HG02759 (cell line): ENCODE results near the gene IMMP2L.
"Not testable (repeated sequence)": the region's sequence is repeated elsewhere in the genome, so short reads cannot be mapped to it uniquely, and the experiment has no call there.

ENCODE experiments used
- ATAC-seq: cut with Tn5 transposase; IDR thresholded peaks from one replicate; pipeline ENCODE4 v1.9.1; 2021; ENCODE audit warnings: mild to moderate bottlenecking, moderate library complexity; ENCODE audit not compliant: unreplicated experiment

IMMP2L gene

GRCh38 chr7:111473449-111474198 lies 88.7 kb downstream of the IMMP2L start:
- no peak for ATAC-seq

- ATAC-seq = no peak
Observed at GRCh38 chr7:111470998-111471397, 91.3 kb downstream of the IMMP2L start.

GRCh38 chr7:111469894-111470293 lies 92.4 kb downstream of the IMMP2L start:
- not testable (repeated sequence) for ATAC-seq

- not testable (repeated sequence) for ATAC-seq
Observed at GRCh38 chr7:111465774-111466173, 96.5 kb downstream of the IMMP2L start.

- ATAC-seq = no peak
Observed at GRCh38 chr7:111460695-111461094, 101.6 kb downstream of the IMMP2L start.

DNA sequence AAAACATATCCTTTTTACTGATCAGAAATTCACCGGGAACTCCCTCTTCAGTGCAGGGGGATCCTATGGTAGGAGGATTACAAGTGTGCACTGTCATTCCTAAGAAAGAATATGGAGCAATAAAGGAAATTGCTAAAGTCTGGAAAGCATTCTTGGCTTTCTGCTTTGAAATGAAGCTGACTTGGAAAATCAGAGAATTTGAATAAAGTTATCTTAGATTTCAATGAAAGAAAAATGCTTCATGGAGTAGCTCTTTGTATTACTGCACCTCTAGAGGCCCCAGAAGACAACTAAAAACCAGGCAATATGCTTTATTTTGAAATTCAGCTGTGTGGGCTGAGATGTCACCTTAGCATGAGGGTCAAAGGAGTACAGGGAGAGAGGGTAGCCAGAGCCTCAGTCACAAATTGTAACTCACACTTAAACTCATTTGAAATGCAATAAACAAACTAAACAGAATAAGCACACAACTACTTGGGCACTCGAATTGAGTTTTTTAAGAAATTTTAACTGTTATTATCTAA lies 102.5 kb downstream of the IMMP2L start:
- ATAC-seq = no peak

GRCh38 chr7:111459065-111459756 lies 103.1 kb downstream of the IMMP2L start:
- no peak for ATAC-seq

- ATAC-seq = not testable (repeated sequence)
Observed at GRCh38 chr7:111450705-111451104, 111.6 kb downstream of the IMMP2L start.

- not testable (repeated sequence) for ATAC-seq
Observed at GRCh38 chr7:111447502-111447901, 114.8 kb downstream of the IMMP2L start.

DNA sequence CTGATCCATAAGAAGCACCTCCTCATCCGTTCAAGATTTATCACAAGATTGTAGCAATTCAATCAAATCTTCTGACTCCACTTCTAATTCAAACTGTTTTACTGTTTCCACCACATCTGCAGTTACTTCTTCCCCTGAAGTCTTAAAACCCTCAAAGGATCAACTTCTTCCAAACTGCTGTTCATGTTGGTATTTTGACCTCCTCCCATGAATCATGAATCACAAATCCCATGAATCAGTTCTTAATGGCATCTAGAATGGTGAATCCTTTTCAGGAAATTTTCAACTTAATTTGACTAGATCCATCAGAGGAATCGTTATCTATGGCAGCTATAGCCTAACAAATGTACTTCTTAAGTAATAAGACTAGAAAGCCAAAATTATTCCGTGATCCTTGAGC lies 122.3 kb downstream of the IMMP2L start:
- no peak for ATAC-seq

DNA sequence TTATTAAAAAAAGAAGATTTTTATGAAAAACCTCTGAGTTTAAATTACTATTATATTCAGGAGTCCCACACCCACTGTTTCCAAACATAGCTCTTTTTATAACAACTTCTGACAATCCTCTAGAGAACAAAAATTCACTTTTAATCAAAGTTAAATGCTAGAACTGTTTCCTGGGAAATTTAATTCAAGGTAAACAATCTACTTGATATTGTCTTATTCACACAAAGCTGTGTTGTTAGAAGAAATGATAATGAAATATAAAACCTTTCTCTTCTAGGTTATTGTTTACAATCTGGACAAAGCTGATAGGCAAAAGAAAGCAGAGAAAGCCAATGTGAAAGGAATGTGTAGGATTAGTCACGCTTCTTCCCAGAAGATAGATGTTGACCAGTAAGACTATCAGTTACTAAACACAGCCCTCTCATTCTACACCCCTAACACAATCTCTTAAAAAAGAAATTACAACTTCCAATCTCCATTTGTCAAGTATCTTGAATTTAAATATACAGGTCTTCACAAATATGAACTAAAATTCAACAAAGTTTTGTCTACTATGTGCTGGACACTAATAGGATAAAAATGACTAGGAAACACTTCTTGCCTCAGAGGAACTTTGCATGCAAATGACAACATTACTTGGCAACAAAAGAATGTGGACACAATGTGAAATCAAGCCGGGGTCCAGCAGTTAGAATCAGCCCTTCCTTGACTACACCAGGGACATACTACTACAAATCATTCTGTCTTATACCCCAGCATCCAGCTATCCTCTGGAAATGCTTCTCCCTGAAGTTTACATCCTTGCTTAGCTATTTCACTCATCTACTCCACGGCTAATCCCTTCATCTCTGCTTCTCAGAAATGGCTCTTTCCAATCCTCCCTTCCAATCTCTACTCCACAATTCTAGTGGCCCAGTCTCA lies 123.7 kb downstream of the IMMP2L start:
- no peak for ATAC-seq

DNA sequence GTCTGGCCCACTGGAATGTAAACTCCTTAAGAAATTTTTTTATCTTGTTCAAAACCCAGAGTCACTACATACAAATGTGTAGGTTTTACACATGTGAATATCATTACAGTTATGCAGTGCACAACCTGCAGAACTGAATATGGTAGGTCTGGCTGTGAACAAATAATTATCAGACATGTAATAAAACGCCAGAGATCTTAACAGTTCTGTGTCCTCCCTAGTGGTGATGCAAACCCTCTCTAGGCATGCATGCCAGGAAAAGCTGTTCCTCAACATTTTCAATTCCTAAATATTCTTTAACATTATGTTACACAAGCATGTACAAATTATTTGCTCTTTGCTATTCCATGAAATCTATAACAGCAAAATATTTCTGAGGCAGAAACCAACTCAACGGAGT lies 124.6 kb downstream of the IMMP2L start:
- no peak for ATAC-seq

- ATAC-seq = no peak
Observed at GRCh38 chr7:111436608-111437007, 125.7 kb downstream of the IMMP2L start.

GRCh38 chr7:111433426-111433825 lies 128.9 kb downstream of the IMMP2L start:
- ATAC-seq = no peak

- ATAC-seq = no peak
Observed at GRCh38 chr7:111429781-111430180, 132.5 kb downstream of the IMMP2L start.

DNA sequence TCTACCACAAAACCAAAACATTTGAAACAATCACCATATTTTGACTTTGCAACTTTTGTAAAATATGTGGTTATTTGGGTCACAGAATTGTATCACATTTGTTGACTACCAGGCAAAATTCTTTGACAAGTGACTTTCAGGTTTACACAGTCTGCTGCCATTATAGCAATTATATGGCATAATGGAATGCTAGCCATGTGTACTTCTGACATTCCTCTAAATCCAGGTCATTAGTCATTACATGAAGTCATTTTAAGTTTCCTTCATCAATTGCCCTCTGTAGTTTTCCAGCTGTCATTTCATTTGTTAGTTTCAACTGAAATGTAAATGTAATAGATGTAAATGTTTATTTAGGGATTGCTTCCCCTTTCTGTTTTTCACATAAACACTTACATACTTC lies 137.5 kb downstream of the IMMP2L start:
- ATAC-seq = no peak

DNA sequence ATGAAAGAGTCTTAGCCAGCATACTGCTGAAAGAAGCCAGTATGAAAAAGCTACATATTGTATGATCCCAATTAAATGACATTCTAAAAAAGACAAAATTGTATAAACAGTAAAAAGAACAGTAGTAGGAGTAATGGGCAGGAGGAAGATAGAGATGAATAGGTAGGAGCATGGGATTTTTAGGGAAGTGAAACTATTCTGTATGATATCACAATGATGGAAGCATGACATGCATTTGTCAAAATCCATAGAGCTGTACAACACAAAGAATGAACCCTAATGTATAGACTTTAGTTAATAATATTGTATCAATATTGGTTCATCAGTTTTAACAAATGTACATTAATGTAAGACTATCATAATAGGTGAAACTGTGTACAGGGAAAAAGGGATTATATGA lies 147.9 kb downstream of the IMMP2L start:
- no peak for ATAC-seq

DNA sequence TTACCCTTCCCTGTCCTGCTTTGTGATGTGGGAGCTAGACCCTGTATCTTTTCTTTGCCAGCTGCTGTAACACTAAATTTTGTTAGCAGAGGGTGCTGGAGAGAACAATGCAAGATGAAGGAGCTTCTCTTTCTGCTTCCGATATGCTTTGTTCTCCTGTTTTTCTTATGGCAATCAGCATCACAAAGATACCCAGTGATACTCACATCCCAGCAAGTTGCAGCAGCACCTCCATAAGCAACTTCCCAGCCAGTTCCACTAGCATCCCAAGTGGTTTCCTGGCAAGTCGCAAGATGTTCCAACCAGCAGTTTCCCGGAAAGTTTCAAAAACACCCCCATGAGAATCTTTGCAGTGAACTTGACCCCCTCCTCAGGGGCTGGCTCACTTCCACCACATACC lies 148.6 kb downstream of the IMMP2L start:
- no peak for ATAC-seq

DNA sequence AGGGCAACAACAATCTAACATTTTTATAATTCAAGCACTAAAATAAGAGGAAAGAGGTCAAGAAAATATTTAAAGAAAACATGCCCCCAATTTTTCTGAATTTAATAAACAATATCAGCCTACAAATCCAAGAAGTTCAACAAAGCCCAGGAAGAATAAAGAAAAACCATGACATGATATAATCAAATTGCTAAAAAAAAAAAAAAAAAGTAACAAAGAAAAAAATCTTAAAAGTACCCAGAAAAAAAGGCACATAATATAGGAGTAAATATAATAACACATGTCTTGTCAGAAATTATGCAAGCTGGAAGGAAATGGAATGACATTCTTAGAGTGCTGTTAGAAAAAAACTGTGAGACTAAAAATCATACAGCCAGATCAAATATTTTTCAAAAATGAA lies 151.4 kb downstream of the IMMP2L start:
- no peak for ATAC-seq

GRCh38 chr7:111409714-111410422 lies 152.4 kb downstream of the IMMP2L start:
- ATAC-seq = no peak

GRCh38 chr7:111408724-111409123 lies 153.6 kb downstream of the IMMP2L start:
- ATAC-seq = no peak
